Liver (tissue), 9 donors: ENCODE data around the gene KCNK18. TPM values are rescaled to one million over a fixed set of nuclear protein-coding genes. Genes with fewer than 3 reads are reported as not detected.

Experiments
- DNase-seq: peaks from one replicate; pipeline ENCODE4 v3.0.0-alpha.2; 2017; ENCODE audit warnings: low spot score
- H3K27ac ChIP-seq, 2 donors: one replicate each; pipeline ENCODE4 v1.7.0; 2013; ENCODE audit warnings: inconsistent platforms in 2 of 2, low read length in 2 of 2, control low read depth in 1 of 2, low read depth in 1 of 2, mild to moderate bottlenecking in 1 of 2
- H3K27me3 ChIP-seq, 4 donors: one replicate each; pipeline versions ENCODE4 v1.6.1 to v1.7.0; 2013; ENCODE audit warnings: low read length in 3 of 4, inconsistent platforms in 1 of 4, mild to moderate bottlenecking in 1 of 4, moderate library complexity in 1 of 4; ENCODE audit not compliant: control insufficient read depth in 4 of 4, insufficient read depth in 4 of 4
- H3K36me3 ChIP-seq, 4 donors: one replicate each; pipeline versions ENCODE4 v1.6.1 to v1.7.0; 2013; ENCODE audit warnings: low read length in 3 of 4, mild to moderate bottlenecking in 3 of 4, low read depth in 1 of 4, moderate library complexity in 1 of 4; ENCODE audit not compliant: control insufficient read depth in 4 of 4, insufficient read depth in 3 of 4
- H3K4me1 ChIP-seq, 4 donors: one replicate each; pipeline versions ENCODE4 v1.6.1 to v1.7.0; 2013; ENCODE audit warnings: low read length in 3 of 4, mild to moderate bottlenecking in 3 of 4, moderate library complexity in 1 of 4; ENCODE audit not compliant: control insufficient read depth in 4 of 4, insufficient read depth in 4 of 4
- H3K4me3 ChIP-seq, 3 donors: one replicate each; pipeline versions ENCODE4 v1.6.1 to v1.7.0; 2013; ENCODE audit warnings: low read length in 3 of 3, control low read depth in 1 of 3, low read depth in 1 of 3, mild to moderate bottlenecking in 1 of 3
- H3K9ac ChIP-seq, 2 donors: one replicate each; pipeline ENCODE4 v1.7.0; 2013; ENCODE audit warnings: low read length in 2 of 2, mild to moderate bottlenecking in 2 of 2, moderate library complexity in 2 of 2, control low read depth in 1 of 2, low read depth in 1 of 2
- H3K9me3 ChIP-seq, 4 donors: one replicate each; pipeline versions ENCODE4 v1.6.1 to v1.7.0; 2013; ENCODE audit warnings: low read length in 3 of 4; ENCODE audit not compliant: control insufficient read depth in 4 of 4
- EGR1 ChIP-seq, 2 donors: IDR thresholded peaks; 2 replicates each; pipeline ENCODE4 v1.6.1; 2016 to 2018; ENCODE audit warnings: antibody characterized with exemption in 2 of 2, low read depth in 2 of 2
- FOXA1 ChIP-seq: IDR thresholded peaks from 2 replicates; pipeline ENCODE4 v1.6.1; 2016; ENCODE audit warnings: antibody characterized with exemption
- GABPA ChIP-seq, 2 donors: IDR thresholded peaks in 1 of 2; conservative IDR thresholded peaks in 1 of 2; 2 replicates each; pipeline ENCODE4 v1.6.1; 2016; ENCODE audit warnings: antibody characterized with exemption in 2 of 2, mild to moderate bottlenecking in 1 of 2, moderate library complexity in 1 of 2
- NR2F2 ChIP-seq: IDR thresholded peaks from 2 replicates; pipeline ENCODE4 v1.6.1; 2016; ENCODE audit warnings: antibody characterized with exemption
- RAD21 ChIP-seq, 2 donors: IDR thresholded peaks; 2 replicates each; pipeline ENCODE4 v1.6.1; 2016; ENCODE audit warnings: antibody characterized with exemption in 2 of 2, mild to moderate bottlenecking in 2 of 2
- REST ChIP-seq: IDR thresholded peaks from 2 replicates; pipeline ENCODE4 v1.6.1; 2016; ENCODE audit warnings: antibody characterized with exemption, mild to moderate bottlenecking
- RXRA ChIP-seq, 2 donors: IDR thresholded peaks; 2 replicates each; pipeline ENCODE4 v1.6.1; 2017 to 2018; ENCODE audit warnings: antibody characterized with exemption in 2 of 2, mild to moderate bottlenecking in 1 of 2
- WGBS: extraction: QIAGEN DNeasy Blood & Tissue Kit; methylation state at CpG from one replicate; pipeline ENCODE4 v1.1.7; 2013; 5-methylcytosine and 5-hydroxymethylcytosine counted together
- polyA plus RNA-seq, 2 donors: library from polyadenylated mRNA; stranded (reverse) in 1 of 2; unstranded in 1 of 2; fragments of 200-250 nt in 1 of 2; fragments of >200 nt in 1 of 2; fragmentation: Nextera tagmentation in 1 of 2; extraction: Ambion mirVana in 1 of 2; gene quantifications; one replicate each; pipeline versions ENCODE4 v1.2.1 to v1.2.3, GENCODE V29; 2013 to 2015
- total RNA-seq, 2 donors: library from RNA; depleted of rRNA; stranded (reverse); fragments of >200 nt; gene quantifications; one replicate each; pipeline ENCODE4 v1.2.3, GENCODE V29; 2014
- TF ChIP-seq, protein P1 (sequence below): IDR thresholded peaks from 2 replicates; pipeline ENCODE4 v1.6.1; 2016; ENCODE audit warnings: antibody characterized with exemption
- TF ChIP-seq, protein P2 (sequence below): fragments of 150-350 bp; IDR thresholded peaks from 2 replicates; pipeline ENCODE4 v1.5.1; 2017; ENCODE audit warnings: improper control_type of control experiment, low read depth, low read length; ENCODE audit not compliant: missing input control
- donor health status: healthy.
- donor health status: healthy.
- donor health status: healthy.
- donor health status: healthy.
- donor health status: healthy.

The KCNK18 gene
- total and polyA plus RNA-seq, 4 donors, result not detected

DNA sequence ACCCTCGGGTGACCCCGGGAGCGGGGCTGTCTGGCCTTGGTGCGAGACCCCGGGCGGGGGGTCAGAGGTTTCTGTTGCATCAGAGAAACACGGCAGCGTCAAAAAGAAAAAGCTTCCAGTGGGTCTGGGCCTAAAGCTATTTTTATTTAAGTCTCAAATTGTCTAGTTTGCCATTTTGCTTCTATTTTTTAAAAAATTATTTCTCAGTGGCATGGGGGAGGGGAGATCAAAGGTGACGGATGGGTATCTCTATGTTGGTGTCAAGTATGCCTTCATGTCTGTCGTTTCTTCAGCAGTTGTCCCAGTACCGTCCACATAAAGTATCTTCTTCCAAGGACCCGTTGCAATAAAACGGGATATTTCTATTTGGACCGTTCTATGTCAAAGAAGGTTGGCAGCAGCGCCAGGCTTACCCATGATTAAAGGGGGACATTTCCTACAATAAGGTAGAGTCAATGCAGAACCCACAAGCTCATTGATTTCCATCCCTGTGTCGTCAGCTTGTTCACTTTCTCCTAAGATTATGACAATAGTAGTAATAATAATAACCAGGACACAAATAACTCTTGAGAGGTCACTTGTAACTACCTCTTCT is 33.2 kb upstream of the KCNK18 start (continued):
- TF ChIP-seq, protein P1, sequence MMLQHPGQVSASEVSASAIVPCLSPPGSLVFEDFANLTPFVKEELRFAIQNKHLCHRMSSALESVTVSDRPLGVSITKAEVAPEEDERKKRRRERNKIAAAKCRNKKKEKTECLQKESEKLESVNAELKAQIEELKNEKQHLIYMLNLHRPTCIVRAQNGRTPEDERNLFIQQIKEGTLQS, result no peak

GRCh38 chr10:117164592-117165537 is 32.4 kb upstream of the KCNK18 start:
- peaks cover 12 to 41% (median 25%) of the 10 kb centered on the region in 4 donors for H3K4me1 ChIP-seq
- DNase-seq, result no peak

More at GRCh38 chr10:117164592-117165537, 32.4 kb upstream of the KCNK18 start:
- Histone ChIP-seq H3K4me3 (peak overlapping the region in 2 of 3 donors; percentile 25 to 30), H3K27ac (no peak overlapping the region), H3K36me3 (no peaks in the 10 kb centered on the region), H3K9ac (no peak overlapping the region), H3K9me3 (peaks cover 0 to 2% (median 0%) of the 10 kb centered on the region in 4 donors), H3K27me3 (peaks cover 0 to 38% (median 24%) of the 10 kb centered on the region in 4 donors)
- 6% methylated on average over 32 of the region's 32 CpGs for WGBS
- TF ChIP-seq, protein P2, sequence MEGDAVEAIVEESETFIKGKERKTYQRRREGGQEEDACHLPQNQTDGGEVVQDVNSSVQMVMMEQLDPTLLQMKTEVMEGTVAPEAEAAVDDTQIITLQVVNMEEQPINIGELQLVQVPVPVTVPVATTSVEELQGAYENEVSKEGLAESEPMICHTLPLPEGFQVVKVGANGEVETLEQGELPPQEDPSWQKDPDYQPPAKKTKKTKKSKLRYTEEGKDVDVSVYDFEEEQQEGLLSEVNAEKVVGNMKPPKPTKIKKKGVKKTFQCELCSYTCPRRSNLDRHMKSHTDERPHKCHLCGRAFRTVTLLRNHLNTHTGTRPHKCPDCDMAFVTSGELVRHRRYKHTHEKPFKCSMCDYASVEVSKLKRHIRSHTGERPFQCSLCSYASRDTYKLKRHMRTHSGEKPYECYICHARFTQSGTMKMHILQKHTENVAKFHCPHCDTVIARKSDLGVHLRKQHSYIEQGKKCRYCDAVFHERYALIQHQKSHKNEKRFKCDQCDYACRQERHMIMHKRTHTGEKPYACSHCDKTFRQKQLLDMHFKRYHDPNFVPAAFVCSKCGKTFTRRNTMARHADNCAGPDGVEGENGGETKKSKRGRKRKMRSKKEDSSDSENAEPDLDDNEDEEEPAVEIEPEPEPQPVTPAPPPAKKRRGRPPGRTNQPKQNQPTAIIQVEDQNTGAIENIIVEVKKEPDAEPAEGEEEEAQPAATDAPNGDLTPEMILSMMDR, result no peak
- no peak for TF ChIP-seq RAD21 (IDR thresholded peaks at IDR 0.05)
- TF ChIP-seq GABPA (IDR thresholded peaks at IDR 0.05 in 1 of 2, conservative IDR thresholded peaks at IDR 0.05 in 1 of 2), result no peak
- TF ChIP-seq EGR1 (IDR thresholded peaks at IDR 0.05; ENCODE audit: low read depth in 2 of 2), result no peak
- no peak for TF ChIP-seq REST
- no peak for TF ChIP-seq RXRA (IDR thresholded peaks at IDR 0.05)
- no peak for TF ChIP-seq FOXA1
- no peak for TF ChIP-seq NR2F2
